ENCODE results near the gene HNRNPA1L2.

DNA sequence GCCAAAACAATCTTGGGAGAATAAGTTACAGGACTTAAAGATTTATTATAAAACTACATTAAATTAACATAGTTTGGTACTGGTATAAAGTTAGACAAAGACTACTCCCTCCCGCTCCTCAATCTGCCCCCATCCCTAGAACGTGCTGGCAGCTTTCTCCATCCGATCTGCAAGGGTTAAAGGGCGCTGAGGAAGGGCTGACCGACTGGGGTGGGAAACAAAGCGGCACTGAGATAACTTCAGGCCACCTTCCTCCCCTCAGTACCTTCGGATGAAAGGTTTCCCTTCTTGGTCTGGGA is 9.6 kb downstream of the HNRNPA1L2 start:
- TF ChIP-seq POLR2A (IDR thresholded peaks at IDR 0.05) = peak in 1 of 4 donors; percentile 11
- TF ChIP-seq, protein P1, sequence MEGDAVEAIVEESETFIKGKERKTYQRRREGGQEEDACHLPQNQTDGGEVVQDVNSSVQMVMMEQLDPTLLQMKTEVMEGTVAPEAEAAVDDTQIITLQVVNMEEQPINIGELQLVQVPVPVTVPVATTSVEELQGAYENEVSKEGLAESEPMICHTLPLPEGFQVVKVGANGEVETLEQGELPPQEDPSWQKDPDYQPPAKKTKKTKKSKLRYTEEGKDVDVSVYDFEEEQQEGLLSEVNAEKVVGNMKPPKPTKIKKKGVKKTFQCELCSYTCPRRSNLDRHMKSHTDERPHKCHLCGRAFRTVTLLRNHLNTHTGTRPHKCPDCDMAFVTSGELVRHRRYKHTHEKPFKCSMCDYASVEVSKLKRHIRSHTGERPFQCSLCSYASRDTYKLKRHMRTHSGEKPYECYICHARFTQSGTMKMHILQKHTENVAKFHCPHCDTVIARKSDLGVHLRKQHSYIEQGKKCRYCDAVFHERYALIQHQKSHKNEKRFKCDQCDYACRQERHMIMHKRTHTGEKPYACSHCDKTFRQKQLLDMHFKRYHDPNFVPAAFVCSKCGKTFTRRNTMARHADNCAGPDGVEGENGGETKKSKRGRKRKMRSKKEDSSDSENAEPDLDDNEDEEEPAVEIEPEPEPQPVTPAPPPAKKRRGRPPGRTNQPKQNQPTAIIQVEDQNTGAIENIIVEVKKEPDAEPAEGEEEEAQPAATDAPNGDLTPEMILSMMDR (IDR thresholded peaks at IDR 0.05) = no peak
- TF ChIP-seq POLR2AphosphoS5 (IDR thresholded peaks at IDR 0.05) = no peak

Measured in stomach (tissue), 4 donors.